ENCODE measurements around the gene NOSIP.

Gene NOSIP

GRCh38 chr19:49594993-49595818 lies 14.8 kb upstream of the NOSIP start:
- no peak for DNase-seq (ENCODE audit: low spot score)

GRCh38 chr19:49594157-49594992 lies 14.0 kb upstream of the NOSIP start:
- DNase-seq (ENCODE audit: low spot score), result no peak

DNA sequence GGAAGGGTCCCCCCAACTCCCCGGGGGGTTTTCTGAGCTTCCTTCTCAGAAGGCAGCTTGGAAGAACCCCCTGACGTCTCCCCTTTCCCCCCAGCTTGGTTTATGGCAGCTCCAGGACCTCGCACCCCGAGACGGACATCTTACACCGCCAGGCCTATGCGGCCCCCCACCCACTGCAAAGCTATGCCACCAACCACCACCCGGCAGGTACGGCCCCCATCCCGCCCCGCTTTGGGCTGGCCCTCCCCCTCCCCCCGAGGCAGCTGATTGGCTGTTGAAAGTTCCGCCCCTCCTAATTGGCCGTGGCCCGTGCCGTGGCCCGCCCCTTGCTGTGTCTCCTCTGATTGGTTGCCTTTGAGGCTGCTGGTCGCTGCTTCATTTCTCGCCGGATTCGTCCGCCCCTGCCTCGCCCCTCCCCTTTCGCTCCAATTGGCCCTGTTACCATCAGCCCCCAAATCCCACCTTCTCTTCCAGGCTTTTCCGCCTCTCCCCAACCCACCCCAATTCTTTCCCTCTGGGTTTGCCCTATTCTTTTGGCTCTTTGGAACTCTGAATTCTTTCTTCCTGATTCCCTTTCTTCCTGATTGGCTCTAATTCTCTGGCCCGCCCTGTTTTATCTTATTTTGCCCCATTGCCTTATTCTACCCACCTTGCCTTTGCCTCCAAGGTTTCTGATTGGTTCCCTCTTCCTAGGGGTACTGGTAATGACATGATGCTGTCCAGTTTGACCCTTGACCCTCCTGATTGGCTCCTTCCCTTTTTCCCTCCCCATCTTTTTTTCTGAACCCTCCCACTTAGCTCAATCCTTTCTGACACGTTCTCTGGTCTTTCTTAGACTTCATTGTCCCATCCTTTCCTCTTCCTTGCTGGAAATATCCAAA lies 13.1 kb upstream of the NOSIP start:
- DNase-seq (ENCODE audit: low spot score), result peak; percentile 97

DNA sequence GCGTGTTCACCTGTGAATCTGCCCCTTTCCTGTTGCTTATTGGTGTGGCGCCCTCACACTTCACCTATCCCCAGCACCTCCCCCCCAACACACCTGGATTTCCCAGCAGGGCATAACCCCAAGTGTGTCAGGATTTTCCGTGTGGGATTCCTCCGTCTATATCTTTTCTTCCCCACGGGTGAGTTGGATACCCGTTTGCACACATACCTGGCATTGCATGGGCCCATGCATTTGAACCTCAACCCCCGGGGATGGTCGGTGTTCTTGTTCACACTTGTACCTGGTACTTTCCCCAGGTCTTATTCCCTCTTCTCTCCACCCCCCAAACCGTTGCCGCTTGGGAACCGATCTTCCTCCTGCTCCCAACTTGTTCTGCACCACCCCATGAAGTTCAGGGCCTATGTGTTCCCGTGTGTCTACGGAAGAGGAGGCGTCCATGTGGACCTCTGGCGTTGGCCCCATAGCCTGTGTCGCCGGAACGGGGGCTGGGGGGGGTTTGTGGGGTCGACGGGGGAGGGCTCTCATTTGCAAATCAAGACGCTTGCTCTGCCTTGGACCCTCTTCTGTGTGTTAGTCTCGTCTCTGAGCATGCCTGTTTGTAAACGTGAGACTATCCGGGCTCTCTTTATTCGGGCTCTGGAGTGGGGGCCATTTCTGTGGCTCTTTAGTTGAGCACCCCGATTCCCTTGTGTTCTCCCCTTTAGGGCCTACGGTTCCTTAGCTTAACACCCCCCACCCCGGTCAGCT lies 12.3 kb upstream of the NOSIP start:
- DNase-seq (ENCODE audit: low spot score), result peak; percentile 18

DNA sequence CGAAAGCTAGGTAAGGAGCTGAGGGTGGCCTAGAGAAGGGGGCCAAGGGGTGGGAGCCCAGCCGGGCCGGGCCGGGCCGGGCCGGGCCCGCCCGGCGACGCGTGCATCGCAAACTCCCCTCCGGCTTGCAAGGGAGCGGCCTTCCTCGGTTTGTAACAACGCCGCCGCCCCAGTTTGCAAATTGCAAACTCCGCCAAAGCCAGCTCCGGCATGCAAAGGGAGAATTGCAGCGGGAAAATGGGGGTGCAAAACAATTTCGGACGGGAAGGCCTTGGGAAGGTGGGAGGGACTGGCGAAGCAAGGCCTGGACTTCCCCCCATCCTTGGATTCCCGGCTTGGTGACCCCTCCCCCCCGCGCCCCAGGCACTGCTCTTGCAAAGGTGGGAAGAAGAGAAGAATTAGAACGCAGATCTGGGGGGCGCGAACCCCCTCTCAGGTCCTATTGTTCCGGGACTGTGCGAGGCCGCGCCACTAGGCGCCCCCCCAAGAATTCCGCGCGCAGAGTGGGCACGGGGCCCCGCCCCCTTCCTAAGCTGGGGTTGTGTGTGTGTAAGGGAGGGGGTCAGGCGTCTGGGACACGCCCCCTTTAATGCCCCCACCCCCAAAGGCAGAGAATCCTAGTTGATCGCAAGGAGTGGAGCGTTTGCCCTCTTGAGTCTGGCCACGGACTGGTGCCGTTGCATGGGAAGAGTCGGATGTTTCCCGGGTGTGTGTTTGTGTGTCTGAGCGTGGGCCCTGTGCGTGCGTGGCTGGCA lies 11.6 kb upstream of the NOSIP start:
- peak; percentile 41 for DNase-seq (ENCODE audit: low spot score)

DNA sequence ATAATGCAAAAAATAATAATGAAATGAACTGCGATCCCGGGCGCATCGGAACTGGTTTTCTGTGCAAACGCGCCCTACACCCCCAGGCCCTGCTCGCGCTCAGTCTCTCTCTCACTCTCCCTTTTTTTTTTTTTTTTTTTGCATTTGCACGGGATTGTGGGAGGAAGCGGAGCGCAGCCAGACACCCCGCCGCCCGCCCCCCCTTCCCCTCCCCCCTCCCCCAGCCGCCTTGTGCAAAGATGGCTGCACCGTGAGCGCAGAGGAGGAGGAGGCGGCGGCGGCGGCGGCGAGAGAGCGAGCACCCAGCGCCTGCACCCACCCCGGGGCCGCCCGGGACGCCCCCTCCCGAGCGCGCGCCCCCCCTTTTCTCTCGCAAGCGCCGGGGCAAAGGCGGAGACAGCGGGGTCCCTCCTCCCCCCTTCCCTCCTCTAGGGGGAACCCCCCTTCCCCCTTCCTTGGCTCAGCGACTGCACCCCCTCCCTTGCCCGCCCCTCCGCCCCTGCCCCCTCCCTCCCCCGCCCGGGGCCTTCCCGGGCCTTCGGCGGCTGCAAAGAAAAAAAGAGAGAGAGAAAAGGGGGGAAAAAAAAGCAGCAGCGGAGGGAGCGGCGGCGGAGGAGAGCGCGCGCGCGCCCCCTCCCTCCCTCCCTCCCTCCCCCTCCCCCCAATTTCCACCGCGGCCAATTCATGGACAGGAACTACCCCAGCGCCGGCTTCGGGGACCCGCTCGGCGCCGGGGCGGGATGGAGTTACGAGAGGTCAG lies 10.8 kb upstream of the NOSIP start, which contains the start of gene PRR12:
PRR12 (plus strand) TSS at position 212 of the 760 bp plus-strand sequence; CDS start at position 685, 473 bp downstream.
- peak; percentile 64 for DNase-seq (ENCODE audit: low spot score)

DNA sequence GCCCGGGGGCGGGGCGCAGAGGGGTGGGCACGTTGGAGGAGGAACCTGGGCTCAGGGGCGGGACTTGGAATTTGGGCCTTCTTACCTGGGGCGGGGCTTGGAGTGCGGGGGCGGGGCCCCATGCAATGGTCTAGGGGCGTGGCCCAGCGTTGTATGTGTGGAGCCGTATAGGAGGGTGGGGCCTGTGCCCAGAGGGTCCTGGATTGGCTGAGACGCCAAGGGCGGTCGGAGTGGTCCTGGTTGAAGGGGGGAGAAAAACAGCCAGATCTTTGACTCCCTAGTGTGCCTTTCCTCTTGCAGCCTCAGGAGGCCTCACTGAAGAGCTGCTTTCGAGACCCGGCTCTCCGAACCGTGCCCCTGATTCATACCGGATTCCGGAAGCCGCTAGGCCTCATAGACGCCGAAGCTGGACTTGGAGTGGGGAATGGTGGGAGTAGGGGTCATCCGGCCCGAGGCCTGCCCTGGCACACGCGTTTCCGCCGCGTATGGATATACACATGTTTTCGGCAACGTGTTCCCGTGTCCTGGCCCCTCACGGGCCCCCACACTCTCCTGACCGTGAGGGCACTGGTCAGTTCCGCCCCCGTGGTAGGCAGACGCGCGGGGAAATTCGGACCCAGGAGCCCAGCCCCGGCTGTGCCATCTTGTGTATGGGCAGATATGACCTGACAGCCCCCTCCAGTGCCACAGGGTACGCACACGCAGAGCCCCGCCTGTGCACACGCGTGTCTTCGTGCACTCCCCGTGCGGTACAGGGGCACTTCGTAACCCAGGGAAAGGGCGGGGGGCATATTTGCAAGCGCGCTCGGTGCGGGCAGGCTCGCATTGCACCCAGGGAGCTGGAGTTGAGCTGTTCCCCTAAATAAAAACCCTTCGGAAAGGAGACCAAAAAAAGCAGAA lies 10.0 kb upstream of the NOSIP start:
- peak; percentile 97 for DNase-seq (ENCODE audit: low spot score)

- DNase-seq (ENCODE audit: low spot score), result no peak
Measured at GRCh38 chr19:49589502-49589905, 9.1 kb upstream of the NOSIP start.

GRCh38 chr19:49588365-49589122 lies 8.2 kb upstream of the NOSIP start:
- peak; percentile 17 for DNase-seq (ENCODE audit: low spot score)

GRCh38 chr19:49587227-49587626 lies 6.9 kb upstream of the NOSIP start:
- no peak for DNase-seq (ENCODE audit: low spot score)

DNA sequence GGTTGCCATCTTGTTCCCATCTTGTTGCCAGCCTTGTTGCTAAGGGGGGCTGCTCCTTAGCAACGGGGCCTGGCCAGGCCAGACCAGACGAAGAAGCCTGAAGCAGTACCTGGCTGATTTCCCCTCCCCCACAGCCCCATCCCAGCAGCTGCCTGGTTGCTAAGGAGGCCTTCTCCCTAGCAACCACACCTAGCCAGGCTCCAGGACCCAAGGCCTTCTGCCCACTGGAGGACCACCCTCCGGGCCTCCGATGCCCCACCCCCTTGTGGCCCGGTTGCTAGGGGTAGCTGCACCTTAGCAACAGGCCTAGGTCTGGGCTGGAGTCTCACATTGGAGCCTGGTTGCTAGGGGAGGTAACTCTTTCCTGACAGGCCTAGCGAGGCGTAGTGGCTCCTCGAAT lies 4.7 kb upstream of the NOSIP start:
- DNase-seq (ENCODE audit: low spot score), result no peak

- DNase-seq (ENCODE audit: low spot score), result no peak
Measured at GRCh38 chr19:49583239-49583638, 2.9 kb upstream of the NOSIP start.

DNA sequence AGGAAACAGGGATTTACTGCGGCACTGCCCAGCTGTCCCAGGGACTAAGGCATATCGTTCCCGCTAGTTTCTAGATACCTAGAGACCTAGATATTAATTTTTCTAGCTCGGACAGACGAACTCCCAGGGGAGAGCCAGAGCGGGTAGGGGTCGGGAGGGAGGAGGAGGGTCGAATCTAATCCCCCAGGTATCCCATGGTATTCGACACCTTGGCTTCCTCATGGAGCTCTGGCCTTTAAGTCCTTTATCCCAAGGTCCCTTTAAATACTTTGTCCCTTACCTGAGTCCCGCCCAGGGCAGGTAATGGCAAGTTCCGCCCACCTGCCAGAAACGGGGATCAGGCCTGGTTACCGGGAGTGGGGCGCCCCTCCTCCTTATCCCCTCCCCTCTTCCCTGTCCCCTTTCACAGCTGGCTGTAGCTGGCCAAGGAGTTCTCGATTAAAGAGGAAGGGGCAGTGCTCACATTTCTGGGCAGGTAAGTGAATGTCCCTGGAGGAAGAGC lies 702 bp upstream of the NOSIP start, which contains the start of gene PRRG2:
PRRG2 (plus strand) TSS at position 310 of the 502 bp plus-strand sequence. CDS start 1,904 bp downstream, outside the sequence.
- DNase-seq (ENCODE audit: low spot score), result no peak

DNA sequence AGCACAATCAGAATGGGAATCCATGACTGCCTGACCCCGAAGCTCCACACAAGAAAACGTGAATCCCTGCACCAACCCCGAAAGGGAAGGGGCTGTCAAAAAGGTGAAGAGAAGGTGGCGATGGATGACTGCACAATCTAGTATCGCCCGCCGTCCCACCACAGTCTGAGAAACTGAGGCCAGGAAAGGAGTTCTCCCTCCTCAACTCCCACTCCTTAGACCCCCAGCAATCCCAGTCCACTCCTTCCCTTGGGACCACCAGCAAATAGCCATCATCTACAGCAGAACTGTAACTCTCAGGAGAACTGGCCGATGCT lies 451 bp downstream of the NOSIP start:
- no peak for DNase-seq (ENCODE audit: low spot score)

- DNase-seq (ENCODE audit: low spot score), result no peak
Measured at GRCh38 chr19:49579193-49579592, 1.2 kb downstream of the NOSIP start.

DNA sequence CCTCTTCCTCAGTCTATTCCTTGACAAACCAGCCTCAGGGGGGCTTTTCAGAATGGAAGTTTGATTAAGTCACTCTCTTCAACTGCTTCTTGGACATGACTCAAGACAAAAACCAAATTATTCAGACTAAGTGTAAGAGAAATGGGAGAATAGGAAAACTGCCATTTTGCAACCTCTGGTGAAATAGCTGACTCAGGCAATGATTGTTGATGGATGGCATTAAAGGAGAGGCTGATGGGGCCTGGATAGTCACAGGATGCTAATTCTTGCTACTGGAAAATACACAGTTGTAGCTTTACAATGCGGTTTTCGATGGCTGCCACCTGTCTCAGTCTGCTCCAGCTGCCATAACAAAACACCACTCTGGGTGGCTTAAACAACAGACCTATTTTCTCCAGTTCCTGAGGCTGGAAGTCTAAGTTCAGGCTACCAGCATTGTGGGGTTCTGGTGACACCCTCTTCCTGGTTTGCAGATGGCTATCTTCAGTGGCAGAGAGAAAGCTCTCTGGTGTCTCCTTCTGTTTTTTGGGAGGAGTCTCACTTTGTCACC lies 6.1 kb downstream of the NOSIP start:
- DNase-seq (ENCODE audit: low spot score), result no peak

DNA sequence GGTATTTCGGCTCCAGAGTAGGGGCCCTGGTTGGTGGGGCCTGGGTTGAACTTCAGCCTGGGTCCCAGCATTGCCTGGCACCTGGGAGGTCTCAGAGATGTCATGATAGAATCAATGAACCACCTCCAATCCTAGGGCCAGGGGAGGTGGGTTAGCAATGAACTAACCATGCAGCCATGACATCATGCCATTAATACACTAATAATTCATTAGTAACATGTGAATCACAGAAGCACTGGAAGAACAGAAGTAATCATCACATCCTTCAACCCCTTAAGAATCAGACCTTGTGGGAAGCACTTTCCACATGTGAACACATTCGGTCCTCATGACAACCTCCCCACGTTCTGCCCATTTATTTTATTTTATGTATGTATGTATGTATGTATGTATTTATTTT lies 6.9 kb downstream of the NOSIP start:
- no peak for DNase-seq (ENCODE audit: low spot score)

GRCh38 chr19:49573009-49573408 lies 7.3 kb downstream of the NOSIP start:
- no peak for DNase-seq (ENCODE audit: low spot score)
